GM21447 (cell line): ENCODE measurements around the gene LGALS8.
"Not testable (repeated sequence)": the region's sequence is repeated elsewhere in the genome, so short reads cannot be mapped to it uniquely, and the experiment has no call there.

Experiments used
- ATAC-seq: cut with Tn5 transposase; IDR thresholded peaks from one replicate; pipeline ENCODE4 v1.9.1; 2021; ENCODE audit not compliant: unreplicated experiment

LGALS8 gene

DNA sequence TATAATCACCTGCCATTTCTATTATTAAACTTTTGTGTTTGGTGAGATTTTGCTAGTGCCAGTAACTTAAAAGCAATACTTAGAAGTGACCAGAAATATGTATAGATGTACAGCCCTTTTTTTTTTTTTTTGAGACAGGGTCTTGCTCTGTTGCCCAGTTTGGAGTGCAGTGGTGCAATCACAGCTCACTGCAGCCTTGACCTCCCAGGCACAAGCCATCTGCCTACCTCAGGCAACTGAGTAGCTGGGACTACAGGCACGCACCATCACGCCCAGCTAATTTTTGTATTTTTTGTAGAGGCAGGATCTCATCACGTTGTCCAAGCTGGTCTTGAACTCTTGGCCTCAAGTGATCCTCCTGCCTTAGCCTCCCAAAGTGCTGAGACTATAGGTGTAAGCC, 56.6 kb downstream of the LGALS8 start:
- not testable (repeated sequence) for ATAC-seq

DNA sequence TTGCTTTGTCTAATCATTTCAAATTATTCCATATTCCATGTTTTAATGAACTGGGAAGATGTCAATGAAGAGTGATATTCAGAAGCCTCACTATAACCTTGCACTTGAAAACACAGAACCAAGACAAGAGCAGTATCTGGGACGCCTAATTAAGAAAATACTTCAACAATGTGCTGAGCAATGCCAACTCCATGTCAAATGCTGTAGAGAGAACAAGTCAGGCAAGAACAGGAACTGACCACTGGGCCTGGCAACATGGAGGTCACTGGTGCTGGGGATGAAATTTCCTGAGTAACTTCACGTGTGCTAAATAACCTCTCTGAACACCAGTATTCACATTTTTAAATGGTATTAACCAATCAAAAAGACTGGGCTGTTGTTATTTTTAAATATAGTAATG, 57.7 kb downstream of the LGALS8 start:
- no peak for ATAC-seq

DNA sequence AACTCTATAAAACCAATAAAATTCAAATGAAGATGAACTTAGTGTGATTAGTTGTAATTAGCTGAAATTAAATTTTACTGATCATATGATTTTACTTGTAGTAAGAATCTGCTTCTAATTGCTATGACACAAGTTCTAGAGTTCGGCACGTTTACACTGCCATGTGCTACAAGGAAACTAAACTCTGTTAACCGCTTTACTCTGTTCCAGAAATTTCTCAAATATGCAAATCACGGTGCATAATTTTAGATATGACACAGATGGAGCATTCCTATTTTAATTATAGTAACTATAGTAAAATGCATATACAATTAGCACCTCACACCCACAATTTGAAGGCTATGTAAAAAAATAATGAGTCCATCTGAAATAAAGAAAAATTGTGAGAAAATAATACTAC, 65.7 kb downstream of the LGALS8 start:
- ATAC-seq = no peak

DNA sequence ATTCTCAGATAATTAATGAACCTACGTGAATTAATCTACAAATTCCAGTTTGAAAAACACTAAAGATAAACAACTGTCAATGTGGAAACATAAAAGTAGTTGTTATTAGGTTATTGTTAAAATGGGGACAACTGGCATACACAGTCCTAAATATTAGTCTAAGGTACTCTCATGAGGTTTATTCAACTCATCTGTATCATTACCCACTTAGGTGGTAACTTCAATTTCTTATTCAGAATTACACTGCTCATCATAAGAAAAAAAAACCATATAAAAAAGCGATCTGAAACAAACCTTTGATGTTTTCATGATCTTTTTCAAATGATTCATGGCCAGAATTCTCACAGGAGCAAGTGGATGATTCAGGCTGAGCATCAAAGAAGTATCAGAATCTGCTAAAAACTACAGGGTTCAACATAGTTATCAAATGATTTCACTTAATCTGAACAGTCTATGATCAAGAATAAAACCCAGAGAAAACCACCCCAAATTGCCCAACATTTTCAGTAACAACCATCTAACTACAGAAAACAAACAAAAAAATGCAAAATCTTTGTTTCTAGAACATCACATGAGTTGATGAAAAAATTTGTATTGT, 66.9 kb downstream of the LGALS8 start:
- no peak for ATAC-seq

DNA sequence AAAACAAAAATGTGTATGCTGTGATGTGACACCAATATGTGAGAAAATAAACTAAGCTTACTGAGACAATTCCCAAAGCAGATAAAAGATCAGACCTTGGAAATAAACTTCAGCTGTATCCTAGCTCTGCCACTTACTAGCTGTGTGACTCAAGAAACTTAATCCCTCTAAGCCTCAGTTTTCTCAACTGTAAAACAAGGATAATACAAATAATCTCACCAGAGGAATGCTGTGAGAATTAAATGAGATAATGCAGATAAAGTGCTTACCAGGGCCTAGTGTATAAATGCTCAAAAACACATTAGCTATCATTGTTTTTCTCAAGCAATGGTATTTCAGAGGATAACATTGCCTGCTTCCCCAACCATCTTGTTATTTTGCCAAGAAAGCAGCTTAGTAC, 78.4 kb downstream of the LGALS8 start:
- no peak for ATAC-seq
